ENCODE data around the gene NXF1. TPM values are rescaled to one million over a fixed set of nuclear protein-coding genes. Genes with fewer than 3 reads are reported as not detected.
A peak's percentile ranks its signal among the peaks of the same experiment; 100 is the strongest.

NXF1 gene
- total and polyA plus RNA-seq, 2 of the 13 experiments (the other 11 are each of a cell fraction or from before 2014, with no cell fraction given): 30.4 to 30.9 TPM

DNA sequence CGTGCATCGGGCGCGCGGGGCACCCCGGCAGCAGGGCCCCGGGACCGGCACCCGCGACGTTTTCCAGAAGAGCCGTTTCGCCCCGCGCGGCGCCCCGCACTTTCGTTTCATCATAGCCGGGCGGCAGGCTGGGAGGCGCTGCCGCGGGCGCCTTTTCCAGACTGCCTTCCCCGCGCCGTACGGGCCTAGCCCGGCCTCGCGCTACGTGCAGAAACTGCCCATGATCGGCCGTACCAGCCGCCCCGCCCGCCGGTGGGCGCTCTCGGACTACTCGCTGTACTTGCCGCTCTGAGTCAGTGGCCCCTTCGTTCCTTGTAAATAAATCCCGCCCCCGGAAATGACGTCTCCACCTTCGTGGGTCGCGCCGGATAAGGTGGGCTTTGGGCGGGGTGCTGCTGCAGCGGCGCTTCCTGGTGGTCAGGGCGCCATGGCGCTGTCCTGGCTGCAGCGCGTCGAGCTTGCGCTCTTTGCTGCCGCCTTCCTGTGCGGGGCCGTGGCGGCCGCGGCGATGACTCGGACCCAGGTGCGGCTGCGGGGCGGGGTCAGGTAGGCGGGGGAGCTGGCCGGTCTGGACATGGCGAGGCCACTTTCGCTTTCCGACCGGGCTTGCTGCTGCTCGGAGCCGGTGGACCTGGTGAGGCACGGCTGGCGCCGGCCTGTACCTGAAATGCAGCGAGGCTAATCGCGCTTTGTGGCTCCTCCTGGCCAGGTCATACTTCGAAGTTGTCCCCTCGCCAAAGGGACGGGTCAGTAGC is 18.1 kb downstream of the NXF1 start, which contains the start of gene TMEM179B (continued):
- TF ChIP-seq ZNF670 (CRISPR knock-in tag; IDR thresholded peaks at IDR 0.05; ENCODE audit: borderline replicate concordance) (no peak), IRF2 (CRISPR knock-in tag; IDR thresholded peaks at IDR 0.05) (peak; percentile 94), GZF1 (CRISPR knock-in tag; IDR thresholded peaks at IDR 0.05) (no peak; the same call in 1 of the 2 replicates), ZFP82 (CRISPR knock-in tag; IDR thresholded peaks at IDR 0.05; ENCODE audit: borderline replicate concordance) (no peak), SIN3A (IDR thresholded peaks at IDR 0.05; ENCODE audit: borderline replicate concordance, low read depth, low read length) (peak; percentile 75), ZNF496 (CRISPR knock-in tag; IDR thresholded peaks at IDR 0.05; ENCODE audit: insufficient replicate concordance) (no peak), FOSL1 (CRISPR knock-in tag; IDR thresholded peaks at IDR 0.05; ENCODE audit: borderline replicate concordance) (peak; percentile 29; the same call in 1 of the 2 replicates), ZNF749 (CRISPR knock-in tag; IDR thresholded peaks at IDR 0.05; ENCODE audit: borderline replicate concordance) (peak; percentile 88), ZNF335 (CRISPR knock-in tag; IDR thresholded peaks at IDR 0.05) (peak; percentile 64), KLF9 (CRISPR knock-in tag; IDR thresholded peaks at IDR 0.05; ENCODE audit: low read depth) (no peak), MATR3 (CRISPR knock-in tag; IDR thresholded peaks at IDR 0.05) (no peak), HMG20B (CRISPR knock-in tag; conservative IDR thresholded peaks at IDR 0.05) (0 out of 2 replicates have a peak, but pooled peaks have one; percentile 28), FOXJ3 (CRISPR knock-in tag; IDR thresholded peaks at IDR 0.05; ENCODE audit: borderline replicate concordance) (no peak; the same call in 1 of the 2 replicates), HDAC2 (CRISPR knock-in tag; IDR thresholded peaks at IDR 0.05) (peak; percentile 86), SIX4 (CRISPR knock-in tag; IDR thresholded peaks at IDR 0.05) (0 out of 2 replicates have a peak, but pooled peaks have one; percentile 7), HCFC1 (IDR thresholded peaks at IDR 0.05; ENCODE audit: low read depth, low read length) (peak; percentile 41), ZNF569 (CRISPR knock-in tag; IDR thresholded peaks at IDR 0.05; ENCODE audit: borderline replicate concordance) (no peak), POGZ (CRISPR knock-in tag; IDR thresholded peaks at IDR 0.05) (peak; percentile 46; the same call in 1 of the 2 replicates), TEAD3 (CRISPR knock-in tag; optimal IDR thresholded peaks at IDR 0.05; ENCODE audit: borderline replicate concordance) (peak; percentile 22), RFX5 (IDR thresholded peaks at IDR 0.05; ENCODE audit: low read depth, low read length) (0 out of 2 replicates have a peak, but pooled peaks have one; percentile 26)
- TF ChIP-seq, protein P1, sequence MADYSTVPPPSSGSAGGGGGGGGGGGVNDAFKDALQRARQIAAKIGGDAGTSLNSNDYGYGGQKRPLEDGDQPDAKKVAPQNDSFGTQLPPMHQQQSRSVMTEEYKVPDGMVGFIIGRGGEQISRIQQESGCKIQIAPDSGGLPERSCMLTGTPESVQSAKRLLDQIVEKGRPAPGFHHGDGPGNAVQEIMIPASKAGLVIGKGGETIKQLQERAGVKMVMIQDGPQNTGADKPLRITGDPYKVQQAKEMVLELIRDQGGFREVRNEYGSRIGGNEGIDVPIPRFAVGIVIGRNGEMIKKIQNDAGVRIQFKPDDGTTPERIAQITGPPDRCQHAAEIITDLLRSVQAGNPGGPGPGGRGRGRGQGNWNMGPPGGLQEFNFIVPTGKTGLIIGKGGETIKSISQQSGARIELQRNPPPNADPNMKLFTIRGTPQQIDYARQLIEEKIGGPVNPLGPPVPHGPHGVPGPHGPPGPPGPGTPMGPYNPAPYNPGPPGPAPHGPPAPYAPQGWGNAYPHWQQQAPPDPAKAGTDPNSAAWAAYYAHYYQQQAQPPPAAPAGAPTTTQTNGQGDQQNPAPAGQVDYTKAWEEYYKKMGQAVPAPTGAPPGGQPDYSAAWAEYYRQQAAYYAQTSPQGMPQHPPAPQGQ (CRISPR knock-in tag; IDR thresholded peaks at IDR 0.05; ENCODE audit: borderline replicate concordance): peak; percentile 70; the same call in 1 of the 2 replicates
- TF ChIP-seq, protein P2, sequence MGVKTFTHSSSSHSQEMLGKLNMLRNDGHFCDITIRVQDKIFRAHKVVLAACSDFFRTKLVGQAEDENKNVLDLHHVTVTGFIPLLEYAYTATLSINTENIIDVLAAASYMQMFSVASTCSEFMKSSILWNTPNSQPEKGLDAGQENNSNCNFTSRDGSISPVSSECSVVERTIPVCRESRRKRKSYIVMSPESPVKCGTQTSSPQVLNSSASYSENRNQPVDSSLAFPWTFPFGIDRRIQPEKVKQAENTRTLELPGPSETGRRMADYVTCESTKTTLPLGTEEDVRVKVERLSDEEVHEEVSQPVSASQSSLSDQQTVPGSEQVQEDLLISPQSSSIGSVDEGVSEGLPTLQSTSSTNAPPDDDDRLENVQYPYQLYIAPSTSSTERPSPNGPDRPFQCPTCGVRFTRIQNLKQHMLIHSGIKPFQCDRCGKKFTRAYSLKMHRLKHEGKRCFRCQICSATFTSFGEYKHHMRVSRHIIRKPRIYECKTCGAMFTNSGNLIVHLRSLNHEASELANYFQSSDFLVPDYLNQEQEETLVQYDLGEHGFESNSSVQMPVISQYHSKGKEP (CRISPR knock-in tag; IDR thresholded peaks at IDR 0.05): peak; percentile 90; the same call in 1 of the 2 replicates
- TF ChIP-seq, protein P3, sequence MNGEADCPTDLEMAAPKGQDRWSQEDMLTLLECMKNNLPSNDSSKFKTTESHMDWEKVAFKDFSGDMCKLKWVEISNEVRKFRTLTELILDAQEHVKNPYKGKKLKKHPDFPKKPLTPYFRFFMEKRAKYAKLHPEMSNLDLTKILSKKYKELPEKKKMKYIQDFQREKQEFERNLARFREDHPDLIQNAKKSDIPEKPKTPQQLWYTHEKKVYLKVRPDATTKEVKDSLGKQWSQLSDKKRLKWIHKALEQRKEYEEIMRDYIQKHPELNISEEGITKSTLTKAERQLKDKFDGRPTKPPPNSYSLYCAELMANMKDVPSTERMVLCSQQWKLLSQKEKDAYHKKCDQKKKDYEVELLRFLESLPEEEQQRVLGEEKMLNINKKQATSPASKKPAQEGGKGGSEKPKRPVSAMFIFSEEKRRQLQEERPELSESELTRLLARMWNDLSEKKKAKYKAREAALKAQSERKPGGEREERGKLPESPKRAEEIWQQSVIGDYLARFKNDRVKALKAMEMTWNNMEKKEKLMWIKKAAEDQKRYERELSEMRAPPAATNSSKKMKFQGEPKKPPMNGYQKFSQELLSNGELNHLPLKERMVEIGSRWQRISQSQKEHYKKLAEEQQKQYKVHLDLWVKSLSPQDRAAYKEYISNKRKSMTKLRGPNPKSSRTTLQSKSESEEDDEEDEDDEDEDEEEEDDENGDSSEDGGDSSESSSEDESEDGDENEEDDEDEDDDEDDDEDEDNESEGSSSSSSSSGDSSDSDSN (CRISPR knock-in tag; IDR thresholded peaks at IDR 0.05): peak; percentile 84
- TF ChIP-seq, protein P4, sequence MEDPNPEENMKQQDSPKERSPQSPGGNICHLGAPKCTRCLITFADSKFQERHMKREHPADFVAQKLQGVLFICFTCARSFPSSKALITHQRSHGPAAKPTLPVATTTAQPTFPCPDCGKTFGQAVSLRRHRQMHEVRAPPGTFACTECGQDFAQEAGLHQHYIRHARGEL (CRISPR knock-in tag; IDR thresholded peaks at IDR 0.05): peak; percentile 27; the same call in 1 of the 2 replicates
